HepG2 (cell line): Measurements from ENCODE around the gene ZNF277.

Source experiments
- CTCF ChIP-seq: sonication (generic); formaldehyde crosslinking; IDR thresholded peaks from 2 replicates; pipeline ENCODE4 v1.5.0; 2020; ENCODE audit warnings: mild to moderate bottlenecking, missing genetic modification reagents, moderate library complexity
- MYC ChIP-seq: sonication (generic); formaldehyde crosslinking; IDR thresholded peaks from 2 replicates; pipeline ENCODE4 v1.9.0; 2021; ENCODE audit warnings: missing genetic modification reagents, borderline replicate concordance
- NONO ChIP-seq, 2 experiments: fragments of 450-650 bp in 1 of 2; sonication (generic) in 1 of 2; formaldehyde crosslinking in 1 of 2; IDR thresholded peaks in 1 of 2; conservative IDR thresholded peaks in 1 of 2; 2 replicates each; pipeline versions ENCODE4 v1.6.1 to v1.8.0; 2017 to 2022; ENCODE audit warnings: mild to moderate bottlenecking in 1 of 2, missing genetic modification reagents in 1 of 2, moderate library complexity in 1 of 2
- PAWR ChIP-seq: sonication (generic); formaldehyde crosslinking; IDR thresholded peaks from 2 replicates; pipeline ENCODE4 v1.4.0; 2020; ENCODE audit warnings: missing genetic modification reagents, mild to moderate bottlenecking, borderline replicate concordance
- PCBP2 ChIP-seq: fragments of 200-400 bp; formaldehyde crosslinking; optimal IDR thresholded peaks from 2 replicates; pipeline ENCODE3; 2018; ENCODE audit warnings: low read length, low read depth; ENCODE audit not compliant: poor library complexity, severe bottlenecking
- POLR2AphosphoS5 ChIP-seq: IDR thresholded peaks from 2 replicates; pipeline ENCODE4 v1.6.1; 2012; ENCODE audit warnings: low read depth, low read length
- TMF1 ChIP-seq: sonication (generic); formaldehyde crosslinking; IDR thresholded peaks from 2 replicates; pipeline ENCODE4 v1.8.1; 2022; ENCODE audit warnings: low read depth, missing genetic modification reagents
- ZNF556 ChIP-seq: sonication (generic); formaldehyde crosslinking; IDR thresholded peaks from 2 replicates; pipeline ENCODE4 v1.4.0; 2020; ENCODE audit warnings: mild to moderate bottlenecking, missing genetic modification reagents, borderline replicate concordance
- ZNF558 ChIP-seq: sonication (generic); formaldehyde crosslinking; IDR thresholded peaks from 2 replicates; pipeline ENCODE4 v1.9.0; 2022; ENCODE audit warnings: mild to moderate bottlenecking, missing genetic modification reagents, borderline replicate concordance
- TF ChIP-seq, protein P1 (sequence below): sonication (generic); formaldehyde crosslinking; IDR thresholded peaks from 2 replicates; pipeline ENCODE4 v1.5.0; 2020; ENCODE audit warnings: missing genetic modification reagents

DNA sequence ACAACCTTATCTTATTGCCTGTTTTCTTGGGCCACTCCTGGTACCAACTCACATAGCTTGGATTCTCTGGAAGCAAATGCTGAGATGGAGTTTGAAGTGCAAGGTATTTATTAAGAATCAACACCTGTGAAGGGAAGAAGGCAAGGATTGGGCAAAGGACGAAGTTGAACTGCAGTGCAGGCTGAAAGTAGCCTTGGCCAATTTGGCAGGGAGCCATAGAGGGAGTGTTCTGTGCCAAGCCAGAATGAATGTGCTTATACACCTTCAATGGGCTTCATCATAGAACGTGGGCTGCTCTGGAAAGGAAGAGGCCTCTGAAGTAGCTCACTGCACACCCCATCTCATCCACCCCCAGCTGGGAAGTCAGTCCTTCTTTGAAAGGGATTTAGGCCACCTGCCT lies 163.9 kb downstream of the ZNF277 start:
- TF ChIP-seq ZNF558 (CRISPR knock-in tag) (no peak), CTCF (CRISPR knock-in tag) (no peak), NONO (IDR thresholded peaks at IDR 0.05) (no peak), NONO (CRISPR knock-in tag; conservative IDR thresholded peaks at IDR 0.05) (no peak), MYC (CRISPR knock-in tag) (no peak), TMF1 (no peak), POLR2AphosphoS5 (no peak), PCBP2 (no peak), ZNF556 (no peak), PAWR (CRISPR knock-in tag) (no peak)
- TF ChIP-seq, protein P1, sequence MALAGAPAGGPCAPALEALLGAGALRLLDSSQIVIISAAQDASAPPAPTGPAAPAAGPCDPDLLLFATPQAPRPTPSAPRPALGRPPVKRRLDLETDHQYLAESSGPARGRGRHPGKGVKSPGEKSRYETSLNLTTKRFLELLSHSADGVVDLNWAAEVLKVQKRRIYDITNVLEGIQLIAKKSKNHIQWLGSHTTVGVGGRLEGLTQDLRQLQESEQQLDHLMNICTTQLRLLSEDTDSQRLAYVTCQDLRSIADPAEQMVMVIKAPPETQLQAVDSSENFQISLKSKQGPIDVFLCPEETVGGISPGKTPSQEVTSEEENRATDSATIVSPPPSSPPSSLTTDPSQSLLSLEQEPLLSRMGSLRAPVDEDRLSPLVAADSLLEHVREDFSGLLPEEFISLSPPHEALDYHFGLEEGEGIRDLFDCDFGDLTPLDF (CRISPR knock-in tag): no peak
